Activated CD4-positive, alpha-beta memory T cell treated with anti-CD3 and anti-CD28 coated beads, Interleukin-2, amount 10 ng/mL, durations not matched to agents 7 days and 5 days (primary cell): Measurements from ENCODE around the gene AGPAT4. TPM values are rescaled to one million over a fixed set of nuclear protein-coding genes. Genes with fewer than 3 reads are reported as not detected.
A peak's percentile ranks its signal among the peaks of the same experiment; 100 is the strongest.

Experiments
- CTCF ChIA-PET: fragments of 350-600 bp; sonication (Branson Sonifier 250); formaldehyde crosslinking; loops from one replicate; lab custom pipeline; 2021; ENCODE audit warnings: antibody characterized with exemption, inconsistent platforms; lab: Charles Lee
- POLR2A ChIA-PET: fragments of 350-600 bp; sonication (Branson Sonifier 250); formaldehyde crosslinking; loops from one replicate; lab custom pipeline; 2021; ENCODE audit warnings: antibody characterized with exemption; lab: Charles Lee
- DNase-seq: peaks from one replicate; pipeline ENCODE4 v3.0.0-alpha.2; 2020
- H3K27ac Mint-ChIP-seq: one replicate; pipeline ENCODE4 v1.8.0; 2021; ENCODE audit warnings: mild to moderate bottlenecking, mixed read lengths
- H3K27me3 Mint-ChIP-seq: one replicate; pipeline ENCODE4 v1.8.0; 2021; ENCODE audit warnings: mixed read lengths
- H3K36me3 Mint-ChIP-seq: one replicate; pipeline ENCODE4 v1.8.0; 2021; ENCODE audit warnings: low read depth, mixed read lengths
- H3K4me1 Mint-ChIP-seq: one replicate; pipeline ENCODE4 v1.8.0; 2021; ENCODE audit warnings: mixed read lengths
- H3K4me3 Mint-ChIP-seq: one replicate; pipeline ENCODE4 v1.8.0; 2021; ENCODE audit warnings: mild to moderate bottlenecking, mixed read lengths
- H3K9me3 Mint-ChIP-seq: one replicate; pipeline ENCODE4 v1.8.0; 2021; ENCODE audit warnings: mixed read lengths
- total RNA-seq, 2 experiments: library from RNA; stranded (reverse); gene quantifications; one replicate each; pipeline ENCODE4 v1.2.3, GENCODE V29; 2021

Gene AGPAT4
- total RNA-seq, 2 experiments from 2014 or later = 13.9 to 14.3 TPM

GRCh38 chr6:161242779-161243693 lies 30.8 kb downstream of the AGPAT4 start:
- Mint-ChIP-seq H3K4me1 (peaks cover 2% of the 10 kb centered on the region), H3K27ac (no peak overlapping the region), H3K36me3 (peaks cover 16% of the 10 kb centered on the region), H3K27me3 (no peaks in the 10 kb centered on the region), H3K9me3 (no peaks in the 10 kb centered on the region), H3K4me3 (no peak overlapping the region)
- ChIA-PET CTCF (interaction anchor here (1.3 kb wide), 1 partner anchor 128 kb away, joined by 4 read pairs; no protein-coding TSS in a partner anchor), POLR2A (interaction anchor here (0.8 to 1.5 kb wide), 2 partner anchors 9 to 17 kb away, joined by 3 read pairs; no protein-coding TSS in a partner anchor)
- no peak for DNase-seq

- no peak for DNase-seq
- H3K9me3 Mint-ChIP-seq = no peaks in the 10 kb centered on the region
- no peaks in the 10 kb centered on the region for H3K27me3 Mint-ChIP-seq
- CTCF ChIA-PET = no interaction called here
- no peak overlapping the region for H3K27ac Mint-ChIP-seq
- peaks cover 2% of the 10 kb centered on the region for H3K4me1 Mint-ChIP-seq
- H3K4me3 Mint-ChIP-seq = no peak overlapping the region
- POLR2A ChIA-PET = no interaction called here
- peaks cover 21% of the 10 kb centered on the region for H3K36me3 Mint-ChIP-seq
Observed at GRCh38 chr6:161242113-161242512, 31.7 kb downstream of the AGPAT4 start.

- no peaks in the 10 kb centered on the region for H3K9me3 Mint-ChIP-seq
- ChIA-PET CTCF (interaction anchor here (0.8 to 1.7 kb wide), 2 partner anchors 13 to 21 kb away, joined by 3 to 4 read pairs; no protein-coding TSS in a partner anchor), POLR2A (no interaction called here)
- peaks cover 17% of the 10 kb centered on the region for H3K4me1 Mint-ChIP-seq
- H3K27ac Mint-ChIP-seq = no peak overlapping the region
- H3K27me3 Mint-ChIP-seq = no peaks in the 10 kb centered on the region
- H3K36me3 Mint-ChIP-seq = peaks cover 36% of the 10 kb centered on the region
- DNase-seq = no peak
- no peak overlapping the region for H3K4me3 Mint-ChIP-seq
Observed at GRCh38 chr6:161239001-161239400, 34.9 kb downstream of the AGPAT4 start.

- peaks cover 17% of the 10 kb centered on the region for H3K4me1 Mint-ChIP-seq
- no peaks in the 10 kb centered on the region for H3K9me3 Mint-ChIP-seq
- POLR2A ChIA-PET = no interaction called here
- H3K27ac Mint-ChIP-seq = no peak overlapping the region
- no peak for DNase-seq
- H3K27me3 Mint-ChIP-seq = no peaks in the 10 kb centered on the region
- H3K4me3 Mint-ChIP-seq = no peak overlapping the region
- CTCF ChIA-PET = no interaction called here
- H3K36me3 Mint-ChIP-seq = peaks cover 36% of the 10 kb centered on the region
Observed at GRCh38 chr6:161238500-161238899, 35.4 kb downstream of the AGPAT4 start.

GRCh38 chr6:161238081-161238480 lies 35.8 kb downstream of the AGPAT4 start:
- Mint-ChIP-seq H3K4me1 (peaks cover 17% of the 10 kb centered on the region), H3K4me3 (no peak overlapping the region), H3K36me3 (peaks cover 37% of the 10 kb centered on the region), H3K27ac (no peak overlapping the region), H3K27me3 (no peaks in the 10 kb centered on the region), H3K9me3 (no peaks in the 10 kb centered on the region)
- ChIA-PET POLR2A (no interaction called here), CTCF (no interaction called here)
- no peak for DNase-seq

GRCh38 chr6:161237176-161237575 lies 36.7 kb downstream of the AGPAT4 start:
- H3K27ac Mint-ChIP-seq = no peak overlapping the region
- no peaks in the 10 kb centered on the region for H3K9me3 Mint-ChIP-seq
- no peak overlapping the region for H3K4me3 Mint-ChIP-seq
- no peaks in the 10 kb centered on the region for H3K27me3 Mint-ChIP-seq
- DNase-seq = no peak
- ChIA-PET POLR2A (interaction anchor here (1.5 kb wide), 1 partner anchor 11 kb away, joined by 3 read pairs; no protein-coding TSS in a partner anchor), CTCF (no interaction called here)
- H3K4me1 Mint-ChIP-seq = peaks cover 17% of the 10 kb centered on the region
- peaks cover 40% of the 10 kb centered on the region for H3K36me3 Mint-ChIP-seq

- H3K4me1 Mint-ChIP-seq = peaks cover 17% of the 10 kb centered on the region
- H3K27ac Mint-ChIP-seq = peak overlapping the region; percentile 16
- no peak for DNase-seq
- no peaks in the 10 kb centered on the region for H3K27me3 Mint-ChIP-seq
- H3K36me3 Mint-ChIP-seq = peaks cover 49% of the 10 kb centered on the region
- ChIA-PET POLR2A (interaction anchor here (1.5 kb wide), 2 partner anchors 10 to 37 kb away, joined by 3 to 4 read pairs; no protein-coding TSS in a partner anchor), CTCF (interaction anchor here (1.3 kb wide), 1 partner anchor 10 kb away, joined by 9 read pairs; no protein-coding TSS in a partner anchor)
- H3K4me3 Mint-ChIP-seq = no peak overlapping the region
- H3K9me3 Mint-ChIP-seq = no peaks in the 10 kb centered on the region
Observed at GRCh38 chr6:161235776-161236633, 37.9 kb downstream of the AGPAT4 start.

- ChIA-PET CTCF (no interaction called here), POLR2A (interaction anchor here (1.4 kb wide), 1 partner anchor 9 kb away, joined by 3 read pairs; no protein-coding TSS in a partner anchor)
- no peaks in the 10 kb centered on the region for H3K27me3 Mint-ChIP-seq
- no peak for DNase-seq
- no peaks in the 10 kb centered on the region for H3K9me3 Mint-ChIP-seq
- H3K27ac Mint-ChIP-seq = no peak overlapping the region
- peaks cover 25% of the 10 kb centered on the region for H3K4me1 Mint-ChIP-seq
- peaks cover 46% of the 10 kb centered on the region for H3K36me3 Mint-ChIP-seq
- H3K4me3 Mint-ChIP-seq = no peak overlapping the region
Observed at GRCh38 chr6:161233986-161234661, 39.7 kb downstream of the AGPAT4 start.

- Mint-ChIP-seq H3K27me3 (no peaks in the 10 kb centered on the region), H3K9me3 (no peaks in the 10 kb centered on the region), H3K36me3 (peaks cover 43% of the 10 kb centered on the region), H3K27ac (no peak overlapping the region), H3K4me3 (no peak overlapping the region), H3K4me1 (peaks cover 38% of the 10 kb centered on the region)
- CTCF ChIA-PET = interaction anchor here (1.1 kb wide), 1 partner anchor 138 kb away, joined by 3 read pairs; no protein-coding TSS in a partner anchor
- POLR2A ChIA-PET = no interaction called here
- DNase-seq = no peak
Observed at GRCh38 chr6:161232467-161232866, 41.4 kb downstream of the AGPAT4 start.

GRCh38 chr6:161232010-161232409 lies 41.9 kb downstream of the AGPAT4 start:
- no peak overlapping the region for H3K4me3 Mint-ChIP-seq
- peaks cover 43% of the 10 kb centered on the region for H3K4me1 Mint-ChIP-seq
- no peak overlapping the region for H3K27ac Mint-ChIP-seq
- H3K27me3 Mint-ChIP-seq = no peaks in the 10 kb centered on the region
- ChIA-PET CTCF (no interaction called here), POLR2A (no interaction called here)
- H3K36me3 Mint-ChIP-seq = peaks cover 40% of the 10 kb centered on the region
- DNase-seq = no peak
- H3K9me3 Mint-ChIP-seq = no peaks in the 10 kb centered on the region

GRCh38 chr6:161230339-161230738 lies 43.5 kb downstream of the AGPAT4 start:
- Mint-ChIP-seq H3K4me3 (no peak overlapping the region), H3K4me1 (peaks cover 49% of the 10 kb centered on the region), H3K27ac (no peak overlapping the region), H3K9me3 (no peaks in the 10 kb centered on the region), H3K36me3 (peaks cover 37% of the 10 kb centered on the region), H3K27me3 (no peaks in the 10 kb centered on the region)
- ChIA-PET CTCF (no interaction called here), POLR2A (no interaction called here)
- DNase-seq = no peak

GRCh38 chr6:161228921-161229591 lies 44.8 kb downstream of the AGPAT4 start:
- no peaks in the 10 kb centered on the region for H3K27me3 Mint-ChIP-seq
- H3K4me1 Mint-ChIP-seq = peaks cover 55% of the 10 kb centered on the region
- no peak for DNase-seq
- peak overlapping the region; percentile 77 for H3K27ac Mint-ChIP-seq
- no peak overlapping the region for H3K4me3 Mint-ChIP-seq
- CTCF ChIA-PET = interaction anchor here (1.3 kb wide), 1 partner anchor 141 kb away, joined by 8 read pairs; no protein-coding TSS in a partner anchor
- POLR2A ChIA-PET = interaction anchor here (0.7 to 1.4 kb wide), 2 partner anchors 12 to 45 kb away, joined by 3 to 8 read pairs; partner anchors contain the start of gene AGPAT4
- H3K36me3 Mint-ChIP-seq = peaks cover 40% of the 10 kb centered on the region
- H3K9me3 Mint-ChIP-seq = peaks cover 5% of the 10 kb centered on the region
